ENCODE results near the gene GALNT17.

Gene GALNT17

DNA sequence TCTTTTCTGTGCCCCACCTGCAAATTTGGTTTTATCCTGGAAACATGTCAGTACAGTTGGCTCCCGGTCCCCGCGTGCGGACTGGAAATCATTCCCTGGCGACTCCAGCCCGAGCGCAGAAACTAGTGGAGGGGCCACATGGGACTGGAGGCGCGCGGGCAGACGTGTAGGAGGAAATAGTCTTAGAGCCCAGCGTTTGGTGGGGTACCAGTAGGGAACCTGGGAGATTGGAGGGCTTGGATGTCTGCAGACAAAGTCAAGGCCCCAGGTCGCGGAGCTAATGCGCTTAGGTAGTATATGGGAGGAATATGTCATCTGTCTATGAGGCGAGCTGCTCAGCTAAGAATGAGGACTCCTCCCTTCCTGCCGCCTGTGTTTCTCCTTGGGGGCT lies 1.3 kb downstream of the GALNT17 start:
- no peaks in the 10 kb centered on the region for H3K9me3 ChIP-seq (ENCODE audit: control insufficient read depth in 2 of 2, low read length in 2 of 2)
- H3K36me3 ChIP-seq (ENCODE audit: control insufficient read depth in 2 of 2, insufficient read depth in 2 of 2, low read length in 2 of 2), result no peaks in the 10 kb centered on the region
- H3K4me1 ChIP-seq (ENCODE audit: control insufficient read depth in 2 of 2, insufficient read depth in 2 of 2, low read length in 2 of 2), result no peaks in the 10 kb centered on the region
- H3K4me3 ChIP-seq (ENCODE audit: low read length in 2 of 2), result no peak overlapping the region
- H3K9ac ChIP-seq (ENCODE audit: low read depth in 1 of 2, low read length in 2 of 2), result no peak overlapping the region
- no peak overlapping the region for H3K27ac ChIP-seq (ENCODE audit: low read depth in 2 of 2, low read length in 2 of 2)
- H3K27me3 ChIP-seq (ENCODE audit: control insufficient read depth in 2 of 2, insufficient read depth in 2 of 2, low read length in 2 of 2), result no peaks in the 10 kb centered on the region

DNA sequence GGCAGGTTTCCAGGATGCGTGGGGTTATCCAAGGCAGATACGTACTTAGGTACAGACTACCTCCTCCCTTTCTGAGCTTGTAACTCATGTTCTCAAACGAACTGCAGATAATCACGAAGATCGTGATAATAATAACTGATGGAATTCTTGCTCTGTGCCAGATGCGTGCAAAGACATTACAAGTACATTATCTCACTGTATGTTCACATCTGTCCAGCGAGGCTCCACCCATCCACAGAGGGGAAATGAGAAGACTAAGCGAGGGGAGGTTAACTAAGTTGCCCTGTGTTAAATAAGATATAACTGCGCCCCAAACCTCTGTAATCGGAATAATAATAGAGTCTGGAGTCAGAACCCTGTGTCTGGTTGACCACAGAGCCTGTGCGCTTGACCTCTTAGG lies 1.9 kb downstream of the GALNT17 start:
- H3K4me1 ChIP-seq (ENCODE audit: control insufficient read depth in 2 of 2, insufficient read depth in 2 of 2, low read length in 2 of 2), result no peaks in the 10 kb centered on the region
- H3K27ac ChIP-seq (ENCODE audit: low read depth in 2 of 2, low read length in 2 of 2), result no peak overlapping the region
- no peak overlapping the region for H3K9ac ChIP-seq (ENCODE audit: low read depth in 1 of 2, low read length in 2 of 2)
- no peaks in the 10 kb centered on the region for H3K36me3 ChIP-seq (ENCODE audit: control insufficient read depth in 2 of 2, insufficient read depth in 2 of 2, low read length in 2 of 2)
- H3K4me3 ChIP-seq (ENCODE audit: low read length in 2 of 2), result no peak overlapping the region
- H3K27me3 ChIP-seq (ENCODE audit: control insufficient read depth in 2 of 2, insufficient read depth in 2 of 2, low read length in 2 of 2), result no peaks in the 10 kb centered on the region
- no peaks in the 10 kb centered on the region for H3K9me3 ChIP-seq (ENCODE audit: control insufficient read depth in 2 of 2, low read length in 2 of 2)

DNA sequence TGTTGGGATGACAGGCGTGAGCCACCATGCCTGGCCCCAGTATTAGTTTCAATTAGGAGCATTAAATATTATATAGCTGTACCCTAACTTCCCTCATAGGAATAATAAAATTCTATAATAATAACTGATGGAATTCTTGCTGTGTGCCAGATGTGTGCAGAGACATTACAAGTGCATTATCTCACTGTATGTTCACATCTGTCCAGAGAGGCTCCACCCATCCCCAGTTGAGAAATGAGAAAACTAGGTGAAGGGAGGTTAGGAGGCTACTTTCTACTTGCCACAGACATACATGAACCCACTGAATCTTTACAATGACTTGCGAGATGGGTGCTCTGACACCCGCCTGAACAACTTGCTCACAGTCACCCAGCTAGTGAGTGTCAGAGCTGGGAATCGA lies 3.2 kb downstream of the GALNT17 start:
- no peak overlapping the region for H3K27ac ChIP-seq (ENCODE audit: low read depth in 2 of 2, low read length in 2 of 2)
- H3K9me3 ChIP-seq (ENCODE audit: control insufficient read depth in 2 of 2, low read length in 2 of 2), result no peaks in the 10 kb centered on the region
- H3K27me3 ChIP-seq (ENCODE audit: control insufficient read depth in 2 of 2, insufficient read depth in 2 of 2, low read length in 2 of 2), result no peaks in the 10 kb centered on the region
- H3K4me3 ChIP-seq (ENCODE audit: low read length in 2 of 2), result no peak overlapping the region
- no peak overlapping the region for H3K9ac ChIP-seq (ENCODE audit: low read depth in 1 of 2, low read length in 2 of 2)
- no peaks in the 10 kb centered on the region for H3K36me3 ChIP-seq (ENCODE audit: control insufficient read depth in 2 of 2, insufficient read depth in 2 of 2, low read length in 2 of 2)
- H3K4me1 ChIP-seq (ENCODE audit: control insufficient read depth in 2 of 2, insufficient read depth in 2 of 2, low read length in 2 of 2), result no peaks in the 10 kb centered on the region

DNA sequence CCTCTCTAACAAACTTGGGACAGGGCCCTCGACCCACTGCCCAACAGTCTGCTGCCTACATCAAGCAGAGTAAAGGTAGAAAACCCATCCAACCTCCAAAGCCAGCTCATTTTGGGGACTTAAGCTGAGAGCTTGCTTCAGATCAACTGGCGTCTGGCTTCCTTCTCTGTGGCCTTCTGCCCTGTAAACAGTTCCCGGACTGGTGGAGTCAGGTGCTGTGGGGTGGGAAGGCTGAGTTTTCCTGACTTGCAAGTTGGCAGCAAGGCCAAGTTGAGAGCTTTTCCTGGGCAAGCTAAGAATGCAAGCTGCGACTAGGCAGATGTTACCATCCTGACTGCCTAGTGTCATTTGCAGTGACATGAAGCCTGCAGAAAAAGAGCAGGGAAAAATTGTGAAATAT lies 3.7 kb downstream of the GALNT17 start:
- no peak overlapping the region for H3K27ac ChIP-seq (ENCODE audit: low read depth in 2 of 2, low read length in 2 of 2)
- H3K9ac ChIP-seq (ENCODE audit: low read depth in 1 of 2, low read length in 2 of 2), result no peak overlapping the region
- H3K4me3 ChIP-seq (ENCODE audit: low read length in 2 of 2), result no peak overlapping the region
- no peaks in the 10 kb centered on the region for H3K36me3 ChIP-seq (ENCODE audit: control insufficient read depth in 2 of 2, insufficient read depth in 2 of 2, low read length in 2 of 2)
- no peaks in the 10 kb centered on the region for H3K27me3 ChIP-seq (ENCODE audit: control insufficient read depth in 2 of 2, insufficient read depth in 2 of 2, low read length in 2 of 2)
- no peaks in the 10 kb centered on the region for H3K4me1 ChIP-seq (ENCODE audit: control insufficient read depth in 2 of 2, insufficient read depth in 2 of 2, low read length in 2 of 2)
- no peaks in the 10 kb centered on the region for H3K9me3 ChIP-seq (ENCODE audit: control insufficient read depth in 2 of 2, low read length in 2 of 2)

DNA sequence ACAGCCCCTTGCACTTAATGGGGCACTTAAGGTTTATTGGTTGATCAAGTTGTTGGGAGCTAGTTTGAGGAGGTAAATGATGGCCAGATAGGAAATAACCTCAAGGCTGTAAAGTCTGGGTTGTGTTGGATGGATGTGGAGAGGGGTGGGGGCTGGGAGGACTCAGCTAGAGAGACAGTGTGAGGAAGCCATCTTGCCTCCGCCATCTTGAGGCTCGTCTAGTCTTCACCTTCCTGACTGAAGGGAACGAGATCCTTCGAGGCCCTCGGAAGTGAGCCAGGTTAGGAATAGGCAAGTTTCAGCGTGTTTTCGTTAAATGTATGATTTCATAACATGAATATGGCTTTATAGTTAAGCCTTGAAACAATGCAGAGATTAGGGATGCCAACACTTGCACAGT lies 5.5 kb downstream of the GALNT17 start:
- Histone ChIP-seq H3K27me3 (ENCODE audit: control insufficient read depth in 2 of 2, insufficient read depth in 2 of 2, low read length in 2 of 2) (no peaks in the 10 kb centered on the region), H3K9me3 (ENCODE audit: control insufficient read depth in 2 of 2, low read length in 2 of 2) (no peaks in the 10 kb centered on the region), H3K9ac (ENCODE audit: low read depth in 1 of 2, low read length in 2 of 2) (no peak overlapping the region), H3K27ac (ENCODE audit: low read depth in 2 of 2, low read length in 2 of 2) (no peak overlapping the region), H3K4me1 (ENCODE audit: control insufficient read depth in 2 of 2, insufficient read depth in 2 of 2, low read length in 2 of 2) (no peaks in the 10 kb centered on the region), H3K4me3 (ENCODE audit: low read length in 2 of 2) (no peak overlapping the region), H3K36me3 (ENCODE audit: control insufficient read depth in 2 of 2, insufficient read depth in 2 of 2, low read length in 2 of 2) (no peaks in the 10 kb centered on the region)

DNA sequence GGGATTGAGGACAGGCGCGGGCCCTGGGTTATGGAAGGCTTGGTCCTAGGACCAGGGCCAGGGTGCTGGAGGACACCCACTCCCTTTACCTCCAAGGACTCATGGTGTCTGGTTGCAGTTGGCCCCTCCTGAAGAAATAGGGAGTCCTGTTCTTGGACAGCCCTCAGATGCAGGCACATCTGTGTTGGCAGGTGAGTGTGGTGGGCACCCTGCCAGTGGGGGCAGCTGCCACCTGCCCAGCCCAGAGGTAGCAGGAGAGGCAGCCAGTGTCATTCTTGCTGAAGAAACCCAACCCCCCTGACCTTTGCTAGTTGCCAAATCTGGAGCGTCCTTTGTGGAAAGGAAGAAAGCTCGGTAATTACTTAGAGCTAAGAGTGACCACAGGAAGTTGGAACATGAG lies 8.3 kb downstream of the GALNT17 start:
- no peak overlapping the region for H3K27ac ChIP-seq (ENCODE audit: low read depth in 2 of 2, low read length in 2 of 2)
- no peak overlapping the region for H3K9ac ChIP-seq (ENCODE audit: low read depth in 1 of 2, low read length in 2 of 2)

DNA sequence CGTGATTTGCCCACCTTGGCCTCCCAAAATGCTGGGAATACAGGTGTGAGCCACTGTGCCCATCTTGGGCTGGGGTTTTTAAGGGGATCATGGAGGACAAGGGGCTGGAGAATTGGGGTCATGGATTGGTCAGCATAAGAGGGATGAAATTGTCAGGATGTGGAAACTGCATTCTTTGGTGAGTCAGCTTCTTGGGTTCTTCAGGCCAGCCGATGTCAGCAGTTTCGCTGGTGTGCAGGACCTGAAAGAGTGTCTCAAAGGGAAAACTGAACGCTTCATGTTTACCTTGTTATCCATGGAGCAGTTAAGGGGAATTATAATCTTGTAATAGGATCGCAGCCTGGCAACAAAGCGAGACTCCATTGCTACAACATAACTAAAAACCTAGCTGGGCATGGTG lies 13.0 kb downstream of the GALNT17 start:
- no peaks in the 10 kb centered on the region for H3K27me3 ChIP-seq (ENCODE audit: control insufficient read depth in 2 of 2, insufficient read depth in 2 of 2, low read length in 2 of 2)
- H3K4me3 ChIP-seq (ENCODE audit: low read length in 2 of 2), result no peak overlapping the region
- no peaks in the 10 kb centered on the region for H3K36me3 ChIP-seq (ENCODE audit: control insufficient read depth in 2 of 2, insufficient read depth in 2 of 2, low read length in 2 of 2)
- H3K27ac ChIP-seq (ENCODE audit: low read depth in 2 of 2, low read length in 2 of 2), result no peak overlapping the region
- no peak overlapping the region for H3K9ac ChIP-seq (ENCODE audit: low read depth in 1 of 2, low read length in 2 of 2)
- no peaks in the 10 kb centered on the region for H3K4me1 ChIP-seq (ENCODE audit: control insufficient read depth in 2 of 2, insufficient read depth in 2 of 2, low read length in 2 of 2)
- peaks cover 0 to 2% of the 10 kb centered on the region in 2 donors for H3K9me3 ChIP-seq (ENCODE audit: control insufficient read depth in 2 of 2, low read length in 2 of 2)

More for the DNA sequence above, 8.3 kb downstream of the GALNT17 start:
- Histone ChIP-seq H3K9me3 (ENCODE audit: control insufficient read depth in 2 of 2, low read length in 2 of 2) (no peaks in the 10 kb centered on the region), H3K36me3 (ENCODE audit: control insufficient read depth in 2 of 2, insufficient read depth in 2 of 2, low read length in 2 of 2) (no peaks in the 10 kb centered on the region), H3K4me3 (ENCODE audit: low read length in 2 of 2) (no peak overlapping the region), H3K27me3 (ENCODE audit: control insufficient read depth in 2 of 2, insufficient read depth in 2 of 2, low read length in 2 of 2) (no peaks in the 10 kb centered on the region), H3K4me1 (ENCODE audit: control insufficient read depth in 2 of 2, insufficient read depth in 2 of 2, low read length in 2 of 2) (no peaks in the 10 kb centered on the region)

DNA sequence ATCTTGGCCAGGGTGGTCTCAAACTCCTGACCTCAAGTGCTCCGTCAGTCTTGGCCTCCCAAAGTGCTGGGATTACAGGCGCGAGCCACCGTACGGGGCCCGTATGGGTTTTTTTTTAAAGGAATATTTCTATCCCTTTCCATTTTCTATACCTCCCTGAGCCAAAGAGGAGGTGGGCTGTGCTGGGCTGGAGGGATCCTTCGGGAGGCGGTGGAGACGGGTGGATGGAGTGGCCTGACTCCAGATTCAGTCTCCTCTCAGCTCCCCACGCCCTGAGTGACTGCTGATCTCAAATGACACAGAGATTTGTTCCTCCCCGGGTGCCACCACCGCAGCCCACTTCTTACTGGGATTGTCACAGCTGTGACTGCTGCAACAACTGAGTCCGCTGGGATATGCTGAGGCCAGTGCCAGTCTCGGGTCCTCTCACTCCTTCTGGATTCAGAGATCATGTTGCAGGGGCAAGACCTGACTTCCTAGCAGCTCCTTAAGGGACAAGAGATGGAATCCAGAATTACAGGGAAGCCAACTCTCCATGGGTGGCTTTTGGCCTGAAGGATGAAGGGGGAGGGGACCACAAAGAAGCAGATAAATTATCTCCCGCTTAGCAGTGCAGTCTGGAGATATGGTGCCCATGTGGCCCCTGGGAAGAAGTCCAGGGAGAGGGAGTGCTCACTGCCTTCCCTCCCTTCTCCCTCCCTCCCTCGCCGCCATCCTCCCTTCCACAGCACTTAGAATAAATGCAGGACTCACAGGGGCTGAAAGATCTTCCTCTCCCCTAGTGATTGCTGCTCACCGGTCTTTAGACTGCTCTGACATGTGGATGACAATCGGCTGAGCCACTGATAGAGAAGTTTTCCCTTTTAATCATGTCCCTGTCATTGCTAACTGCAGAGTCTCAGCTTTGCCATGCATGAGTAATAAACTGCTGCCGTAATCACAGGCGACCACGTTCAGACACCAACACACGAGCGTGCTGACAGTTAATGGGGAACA lies 14.3 kb downstream of the GALNT17 start:
- H3K27me3 ChIP-seq (ENCODE audit: control insufficient read depth in 2 of 2, insufficient read depth in 2 of 2, low read length in 2 of 2), result no peaks in the 10 kb centered on the region
- H3K9ac ChIP-seq (ENCODE audit: low read depth in 1 of 2, low read length in 2 of 2), result no peak overlapping the region
- H3K4me1 ChIP-seq (ENCODE audit: control insufficient read depth in 2 of 2, insufficient read depth in 2 of 2, low read length in 2 of 2), result no peaks in the 10 kb centered on the region
- no peak overlapping the region for H3K27ac ChIP-seq (ENCODE audit: low read depth in 2 of 2, low read length in 2 of 2)
- H3K4me3 ChIP-seq (ENCODE audit: low read length in 2 of 2), result no peak overlapping the region
- H3K9me3 ChIP-seq (ENCODE audit: control insufficient read depth in 2 of 2, low read length in 2 of 2), result peaks cover 0 to 2% of the 10 kb centered on the region in 2 donors
- no peaks in the 10 kb centered on the region for H3K36me3 ChIP-seq (ENCODE audit: control insufficient read depth in 2 of 2, insufficient read depth in 2 of 2, low read length in 2 of 2)

DNA sequence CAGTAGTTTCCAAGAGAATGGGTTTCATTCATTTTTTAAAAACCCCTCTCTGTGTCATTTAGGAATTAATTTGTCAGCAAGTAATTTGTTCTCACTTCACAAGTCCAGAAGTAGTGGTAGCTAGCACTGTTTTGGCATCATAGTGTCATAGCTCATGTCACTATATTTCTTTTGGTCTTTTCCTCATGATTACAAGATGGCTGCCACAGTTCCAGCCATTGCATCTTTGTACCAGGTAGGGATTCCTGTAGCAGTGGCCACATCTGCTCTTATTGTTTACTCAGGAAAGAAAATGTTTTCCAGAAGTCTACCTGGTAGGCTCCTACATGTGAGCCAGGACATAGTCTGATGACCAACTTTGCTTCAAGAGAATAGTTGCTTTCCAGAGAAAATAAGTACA lies 16.2 kb downstream of the GALNT17 start:
- H3K27ac ChIP-seq (ENCODE audit: low read depth in 2 of 2, low read length in 2 of 2), result no peak overlapping the region
- H3K4me1 ChIP-seq (ENCODE audit: control insufficient read depth in 2 of 2, insufficient read depth in 2 of 2, low read length in 2 of 2), result no peaks in the 10 kb centered on the region
- peaks cover 0 to 2% of the 10 kb centered on the region in 2 donors for H3K9me3 ChIP-seq (ENCODE audit: control insufficient read depth in 2 of 2, low read length in 2 of 2)
- H3K36me3 ChIP-seq (ENCODE audit: control insufficient read depth in 2 of 2, insufficient read depth in 2 of 2, low read length in 2 of 2), result no peaks in the 10 kb centered on the region
- no peaks in the 10 kb centered on the region for H3K27me3 ChIP-seq (ENCODE audit: control insufficient read depth in 2 of 2, insufficient read depth in 2 of 2, low read length in 2 of 2)
- H3K9ac ChIP-seq (ENCODE audit: low read depth in 1 of 2, low read length in 2 of 2), result no peak overlapping the region
- H3K4me3 ChIP-seq (ENCODE audit: low read length in 2 of 2), result no peak overlapping the region

DNA sequence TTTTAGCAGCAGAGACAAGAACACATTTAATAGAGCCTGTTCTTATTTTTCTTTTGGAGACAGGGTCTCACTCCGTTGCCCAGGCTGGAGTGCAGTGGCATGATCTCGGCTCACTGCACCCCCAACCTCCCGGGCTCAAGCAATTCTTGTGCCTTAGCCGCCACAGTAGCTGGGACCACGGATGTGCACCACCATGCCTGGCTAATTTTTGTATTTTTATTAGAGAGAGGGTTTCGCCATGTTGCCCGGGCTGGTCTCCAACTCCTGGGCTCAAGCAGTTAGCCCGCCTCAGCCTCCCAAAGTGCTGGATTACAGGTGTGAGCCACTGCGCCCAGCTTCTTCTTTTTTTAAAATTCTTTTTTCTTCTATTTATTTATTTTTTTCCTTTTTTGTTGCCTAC lies 23.3 kb downstream of the GALNT17 start:
- Histone ChIP-seq H3K27ac (ENCODE audit: low read depth in 2 of 2, low read length in 2 of 2) (no peak overlapping the region), H3K4me3 (ENCODE audit: low read length in 2 of 2) (no peak overlapping the region), H3K9me3 (ENCODE audit: control insufficient read depth in 2 of 2, low read length in 2 of 2) (peaks cover 0 to 3% of the 10 kb centered on the region in 2 donors), H3K9ac (ENCODE audit: low read depth in 1 of 2, low read length in 2 of 2) (no peak overlapping the region), H3K27me3 (ENCODE audit: control insufficient read depth in 2 of 2, insufficient read depth in 2 of 2, low read length in 2 of 2) (no peaks in the 10 kb centered on the region), H3K4me1 (ENCODE audit: control insufficient read depth in 2 of 2, insufficient read depth in 2 of 2, low read length in 2 of 2) (no peaks in the 10 kb centered on the region), H3K36me3 (ENCODE audit: control insufficient read depth in 2 of 2, insufficient read depth in 2 of 2, low read length in 2 of 2) (no peaks in the 10 kb centered on the region)
